GM21619 (cell line): ENCODE results near the gene USP44.
"Not testable (repeated sequence)": the region's sequence is repeated elsewhere in the genome, so short reads cannot be mapped to it uniquely, and the experiment has no call there.

Source experiments
- ATAC-seq: cut with Tn5 transposase; IDR thresholded peaks from one replicate; pipeline ENCODE4 v1.9.1; 2021; ENCODE audit not compliant: unreplicated experiment

Gene USP44

GRCh38 chr12:95511977-95512376 lies 39.3 kb downstream of the USP44 start:
- ATAC-seq, result no peak

- ATAC-seq, result no peak
These were observed 42.0 kb downstream of the USP44 start for GRCh38 chr12:95509300-95509699.

- no peak for ATAC-seq
These were observed 44.4 kb downstream of the USP44 start for GRCh38 chr12:95506707-95507523.

- ATAC-seq, result no peak
These were observed 46.2 kb downstream of the USP44 start for GRCh38 chr12:95505039-95505438.

GRCh38 chr12:95504140-95504539 lies 47.1 kb downstream of the USP44 start:
- no peak for ATAC-seq

GRCh38 chr12:95499772-95500171 lies 51.5 kb downstream of the USP44 start:
- no peak for ATAC-seq

GRCh38 chr12:95498968-95499367 lies 52.3 kb downstream of the USP44 start:
- no peak for ATAC-seq

GRCh38 chr12:95497031-95497430 lies 54.2 kb downstream of the USP44 start:
- ATAC-seq, result no peak

GRCh38 chr12:95495433-95495832 lies 55.8 kb downstream of the USP44 start:
- no peak for ATAC-seq

- no peak for ATAC-seq
These were observed 56.4 kb downstream of the USP44 start for GRCh38 chr12:95494888-95495287.

GRCh38 chr12:95492462-95492861 lies 58.8 kb downstream of the USP44 start:
- ATAC-seq, result no peak

GRCh38 chr12:95487024-95487423 lies 64.3 kb downstream of the USP44 start:
- ATAC-seq, result no peak

GRCh38 chr12:95484524-95484923 lies 66.8 kb downstream of the USP44 start:
- no peak for ATAC-seq

- not testable (repeated sequence) for ATAC-seq
These were observed 68.7 kb downstream of the USP44 start for GRCh38 chr12:95482564-95482963.

GRCh38 chr12:95481888-95482287 lies 69.4 kb downstream of the USP44 start:
- ATAC-seq, result no peak

- no peak for ATAC-seq
These were observed 70.2 kb downstream of the USP44 start for GRCh38 chr12:95481072-95481471.

- no peak for ATAC-seq
These were observed 71.0 kb downstream of the USP44 start for GRCh38 chr12:95480230-95480629.

GRCh38 chr12:95474660-95474958 lies 76.7 kb downstream of the USP44 start:
- no peak for ATAC-seq

GRCh38 chr12:95473884-95474659 lies 77.2 kb downstream of the USP44 start, which contains the start of gene METAP2:
Gene METAP2 (plus strand): TSS chr12:95474152. CDS start chr12:95474180, 28 bp downstream.
- peak; percentile 98 for ATAC-seq

- ATAC-seq, result peak; percentile 26
These were observed 77.9 kb downstream of the USP44 start for GRCh38 chr12:95473231-95473883.

- ATAC-seq, result no peak
These were observed 81.0 kb downstream of the USP44 start for GRCh38 chr12:95470300-95470699.
